ENCODE data around the gene SLC39A5.
"Not testable (repeated sequence)": the region's sequence is repeated elsewhere in the genome, so short reads cannot be mapped to it uniquely, and the experiment has no call there.

The SLC39A5 gene

GRCh38 chr12:56252649-56253048 is 22.8 kb downstream of the SLC39A5 start:
- DNase-seq: no peak

- DNase-seq: no peak
Measured at GRCh38 chr12:56253091-56253490, 23.2 kb downstream of the SLC39A5 start.

DNA sequence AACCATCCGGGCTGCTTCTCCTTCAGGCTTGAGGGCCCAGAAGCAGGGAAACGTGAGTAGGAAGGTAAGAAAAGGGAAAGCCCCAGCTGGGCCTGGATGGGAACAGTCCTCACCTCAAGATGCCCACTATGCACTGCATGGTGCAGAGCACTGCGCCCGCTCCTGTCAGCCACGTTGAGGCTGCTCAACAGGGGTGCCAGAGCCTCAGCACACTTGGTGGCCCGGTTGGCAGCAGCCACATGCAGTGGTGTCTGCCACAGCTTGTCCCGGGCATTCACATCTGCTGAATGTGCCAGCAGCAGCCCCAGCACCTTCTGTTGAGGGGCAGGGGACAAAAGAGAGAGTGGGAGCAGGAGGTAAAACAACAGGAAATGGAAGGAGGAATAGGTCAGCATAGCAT is 25.8 kb downstream of the SLC39A5 start:
- DNase-seq: no peak

DNA sequence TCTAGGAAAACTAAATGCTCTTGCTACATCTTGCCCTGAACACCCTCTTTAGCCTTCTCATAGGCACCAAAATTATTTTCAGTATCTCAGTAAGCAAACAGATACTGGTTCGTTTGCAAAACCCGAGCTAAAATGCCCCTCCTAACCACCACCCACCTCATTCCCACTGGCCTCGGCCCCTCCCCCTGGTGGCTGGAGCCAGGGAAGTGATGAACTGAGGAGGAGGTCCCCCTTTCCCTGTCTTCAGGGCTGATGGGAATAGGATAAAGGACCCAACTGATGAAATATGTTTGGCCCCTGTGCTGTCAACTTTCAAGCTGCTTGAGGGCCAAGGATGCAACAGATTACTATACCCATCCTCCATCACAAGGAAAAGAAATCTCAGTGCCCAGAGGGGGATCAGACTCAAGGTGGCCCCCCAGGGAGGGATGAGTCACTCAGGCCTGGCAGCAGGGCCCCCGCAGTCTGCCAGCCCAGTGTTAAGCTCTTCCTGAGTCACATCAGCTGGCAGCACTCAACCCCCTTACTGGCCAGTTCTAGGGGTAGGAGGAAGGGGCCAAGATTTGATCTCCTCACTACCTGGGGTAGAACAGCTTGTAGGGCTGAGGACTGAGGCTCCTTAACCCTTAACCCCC is 26.6 kb downstream of the SLC39A5 start:
- DNase-seq: no peak

- DNase-seq: no peak
Measured at GRCh38 chr12:56257071-56257470, 27.2 kb downstream of the SLC39A5 start.

GRCh38 chr12:56257491-56258067 is 27.7 kb downstream of the SLC39A5 start:
- peak; percentile 22 for DNase-seq

DNA sequence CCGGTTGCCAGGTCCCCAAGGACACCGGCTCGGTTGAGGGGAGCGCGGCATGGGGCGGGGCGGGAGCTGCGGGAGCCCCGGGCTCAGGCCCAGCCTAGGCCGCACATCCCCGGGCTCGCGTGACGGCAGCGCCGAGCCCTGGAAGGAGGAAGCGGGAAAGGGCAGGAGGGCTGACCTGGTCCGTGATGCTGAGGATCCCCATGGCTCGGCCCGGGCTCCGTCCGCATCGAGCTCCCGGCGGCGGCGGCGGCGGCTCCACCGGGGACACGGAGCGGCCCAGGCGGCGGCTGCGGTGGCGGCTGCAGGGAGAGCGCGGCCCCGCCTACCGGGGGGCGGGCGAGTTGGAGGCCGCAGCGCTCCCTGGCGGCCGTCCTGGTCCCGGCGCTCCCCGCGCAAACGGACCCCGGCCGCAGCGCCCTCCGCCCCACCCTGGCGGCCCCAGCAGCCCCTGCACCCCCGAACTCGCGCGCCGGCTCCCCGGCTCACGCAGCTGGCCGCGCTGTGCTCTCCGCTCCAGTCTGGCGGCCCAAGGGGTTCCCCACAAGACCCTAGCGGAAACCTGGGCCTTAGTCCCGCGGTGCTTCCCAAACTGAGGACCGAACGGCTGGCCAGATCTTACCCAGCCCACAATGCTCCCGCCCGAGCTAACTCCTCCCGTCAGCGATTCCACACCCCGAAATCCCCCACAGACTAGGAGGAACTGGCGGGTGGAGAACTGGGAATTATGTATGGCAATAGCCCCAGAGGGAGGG is 28.4 kb downstream of the SLC39A5 start, which contains the start of gene ANKRD52:
ANKRD52 (minus strand) TSS at position 317 of the 752 bp plus-strand sequence; CDS start at position 202, 115 bp downstream.
- peak; percentile 89 for DNase-seq

GRCh38 chr12:56258820-56259183 is 29.0 kb downstream of the SLC39A5 start:
- DNase-seq: no peak

DNA sequence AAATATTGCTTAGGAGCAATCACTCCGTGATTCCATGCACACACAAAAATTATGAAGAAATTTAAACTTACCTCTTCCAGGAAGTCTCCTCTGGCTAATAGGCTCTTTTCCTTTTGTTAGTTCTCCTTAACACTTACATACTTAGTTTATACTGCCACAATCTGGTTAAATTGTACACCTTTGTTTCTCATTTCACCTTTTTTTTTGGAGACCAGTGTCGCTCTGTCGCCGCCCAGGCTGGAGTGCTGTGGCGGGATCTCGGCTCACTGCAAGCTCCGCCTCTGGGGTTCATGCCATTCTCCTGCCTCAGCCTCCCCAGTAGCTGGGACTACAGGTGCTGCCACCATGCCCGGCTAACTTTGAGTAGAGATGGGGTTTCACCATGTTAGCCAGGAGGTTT is 30.5 kb downstream of the SLC39A5 start:
- DNase-seq: no peak

- DNase-seq: no peak
Measured at GRCh38 chr12:56260921-56261320, 31.1 kb downstream of the SLC39A5 start.

DNA sequence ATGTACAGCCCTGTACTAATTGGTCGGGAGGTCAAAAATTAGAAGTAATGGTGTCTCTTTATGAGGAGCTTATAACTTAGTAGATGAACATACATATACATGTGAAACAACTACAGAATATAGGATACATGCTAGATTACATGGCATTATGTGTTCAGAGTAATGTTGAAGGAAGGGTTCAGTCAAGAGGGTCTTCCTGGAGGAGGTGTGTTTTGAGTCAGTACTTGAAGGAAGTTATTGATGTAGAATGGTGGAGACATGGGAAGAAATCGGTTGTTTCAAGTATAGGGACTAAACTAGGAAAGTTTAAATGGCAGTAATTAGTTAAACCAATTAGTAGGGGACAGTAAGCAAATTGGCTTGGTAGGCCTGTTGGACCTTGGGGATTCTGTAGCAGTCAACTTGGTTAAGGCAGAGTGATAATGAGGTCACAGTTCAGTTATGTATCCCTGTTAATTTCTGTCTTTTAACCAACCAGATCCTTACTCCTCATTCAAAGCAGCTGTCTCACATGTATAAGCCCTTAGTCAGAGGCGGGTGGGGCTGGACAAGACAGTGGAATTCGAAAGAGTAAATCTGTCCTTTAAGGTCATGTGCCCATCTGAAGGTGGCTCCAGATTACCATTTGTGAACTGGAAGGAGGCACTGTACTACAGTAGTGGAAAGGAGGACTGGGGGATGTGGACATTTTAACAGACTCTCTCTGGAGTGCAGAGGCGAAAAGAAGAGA is 31.8 kb downstream of the SLC39A5 start:
- DNase-seq: no peak

- DNase-seq: not testable (repeated sequence)
Measured at GRCh38 chr12:56262955-56263354, 33.1 kb downstream of the SLC39A5 start.

- not testable (repeated sequence) for DNase-seq
Measured at GRCh38 chr12:56266068-56266692, 36.3 kb downstream of the SLC39A5 start.

GRCh38 chr12:56266693-56267442 is 37.0 kb downstream of the SLC39A5 start, which contains the start of gene COQ10A:
COQ10A (plus strand) TSS chr12:56266942; CDS start chr12:56267119, 177 bp downstream.
- peak; percentile 93 for DNase-seq

GRCh38 chr12:56267443-56268071 is 37.7 kb downstream of the SLC39A5 start:
- no peak for DNase-seq

GRCh38 chr12:56271031-56271430 is 41.2 kb downstream of the SLC39A5 start:
- DNase-seq: peak; percentile 16

GRCh38 chr12:56272468-56272867 is 42.6 kb downstream of the SLC39A5 start:
- DNase-seq: not testable (repeated sequence)

- no peak for DNase-seq
Measured at GRCh38 chr12:56274299-56274698, 44.4 kb downstream of the SLC39A5 start.

DNA sequence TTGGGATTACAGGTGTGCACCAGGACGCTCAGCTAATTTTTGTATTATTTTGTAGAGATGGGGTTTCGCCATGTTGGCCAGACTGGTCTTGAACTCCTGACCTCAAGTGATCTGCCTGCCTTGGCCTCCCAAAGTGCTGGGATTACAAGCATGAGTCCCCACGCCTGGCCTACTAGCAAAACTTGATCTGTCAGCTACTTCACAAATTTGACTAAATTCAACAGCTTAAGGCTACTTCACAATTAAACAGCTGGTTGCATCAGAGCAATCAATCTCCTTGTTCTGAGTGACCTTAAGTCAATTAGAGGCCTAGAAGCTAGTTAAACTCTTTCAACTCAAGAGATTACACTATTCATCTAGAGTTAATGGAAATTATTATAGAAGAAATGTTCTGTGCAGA is 49.1 kb downstream of the SLC39A5 start:
- no peak for DNase-seq

GRCh38 chr12:56280849-56281248 is 51.0 kb downstream of the SLC39A5 start:
- DNase-seq: no peak

GRCh38 chr12:56282030-56282429 is 52.2 kb downstream of the SLC39A5 start:
- DNase-seq: no peak

Data from CD4-positive, alpha-beta T cell treated with Interleukin-17A for 4 hours (primary cell).